ENCODE measurements around the gene DSN1. TPM values are rescaled to one million over a fixed set of nuclear protein-coding genes. Genes with fewer than 3 reads are reported as not detected.
"Not testable (repeated sequence)": the region's sequence is repeated elsewhere in the genome, so short reads cannot be mapped to it uniquely, and the experiment has no call there.

The DSN1 gene
- total RNA-seq, 2 experiments from 2014 or later, result 33.5 to 35.3 TPM

DNA sequence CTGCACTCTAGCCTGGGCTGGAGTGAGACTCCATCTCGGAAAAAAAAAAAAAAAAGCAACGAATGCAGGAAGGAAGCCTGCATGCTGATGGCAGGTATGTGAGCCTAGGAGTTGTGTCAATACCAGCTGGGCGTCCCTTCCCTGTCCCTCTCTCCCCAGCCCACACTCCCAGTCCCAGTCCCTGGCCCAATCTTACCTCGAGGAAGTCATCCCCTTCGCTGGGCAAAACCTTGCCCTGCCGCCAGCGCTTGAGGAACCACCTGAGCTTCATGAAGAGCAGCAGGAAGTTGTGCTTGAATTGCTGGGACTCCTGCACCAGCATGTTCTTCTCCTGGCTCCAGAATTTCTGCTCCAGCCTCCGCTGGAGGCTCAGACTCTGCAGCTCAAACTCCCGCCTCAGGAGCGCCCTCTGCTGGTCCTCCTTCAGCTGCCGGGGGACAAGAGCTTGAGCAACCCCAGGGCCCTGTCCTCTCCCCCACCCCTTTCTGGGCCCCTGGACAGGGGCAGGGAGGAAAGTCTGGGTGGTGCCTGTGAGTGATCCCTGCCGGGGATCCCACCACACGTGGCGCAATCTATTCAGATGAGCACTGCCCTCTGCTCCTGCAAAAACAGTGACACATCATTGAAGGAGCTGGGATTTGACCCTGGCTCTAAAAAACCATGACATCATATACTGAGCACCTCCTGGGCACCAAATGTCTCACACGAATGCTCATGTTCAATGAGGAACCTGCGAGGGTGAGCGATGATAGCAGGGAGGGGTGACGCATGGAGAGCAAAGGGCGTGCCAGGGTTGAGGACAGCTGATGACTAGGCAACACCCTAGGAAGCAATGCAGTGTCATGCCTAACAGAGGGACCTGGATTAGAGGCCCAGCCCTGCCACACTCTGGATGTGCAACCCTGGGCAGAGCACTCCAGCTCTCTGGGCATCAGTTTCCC lies 35.0 kb upstream of the DSN1 start:
- ChIA-PET POLR2A (interaction anchor here (0.7 kb wide), 1 partner anchor 52 kb away, joined by 3 read pairs; no protein-coding TSS in a partner anchor), CTCF (interaction anchor here (0.5 to 2.7 kb wide), 23 partner anchors 10 to 855 kb away, joined by 3 to 17 read pairs (median 4); partner anchors contain the start of genes DSN1 and SCAND1)
- peaks cover 3% of the 10 kb centered on the region for H3K36me3 Mint-ChIP-seq (ENCODE audit: low read depth)
- no peaks in the 10 kb centered on the region for H3K27me3 Mint-ChIP-seq
- H3K4me1 Mint-ChIP-seq, result peaks cover 4% of the 10 kb centered on the region
- DNase-seq, result peak; percentile 80
- H3K27ac Mint-ChIP-seq, result no peak overlapping the region
- H3K4me3 Mint-ChIP-seq, result no peak overlapping the region
- H3K9me3 Mint-ChIP-seq, result no peaks in the 10 kb centered on the region

DNA sequence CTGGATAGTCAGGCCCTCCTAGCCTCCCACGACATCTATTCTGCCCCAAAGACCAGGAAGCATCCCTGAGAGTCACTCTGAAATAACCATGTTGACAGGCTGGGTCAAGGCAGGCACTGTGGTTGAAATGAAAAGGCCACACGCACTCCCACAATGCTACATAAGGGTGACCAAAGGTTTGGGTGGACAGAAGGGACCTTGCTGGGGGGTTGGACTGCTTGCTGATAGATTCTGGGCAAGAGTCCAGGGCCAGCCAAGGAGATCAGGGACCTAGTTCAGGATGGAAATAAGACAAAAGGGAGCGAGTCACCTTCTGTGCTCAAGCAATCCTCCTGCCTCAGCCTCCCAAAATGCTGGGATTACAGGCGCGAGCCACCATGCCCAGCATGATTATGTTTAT lies 32.5 kb upstream of the DSN1 start:
- no peaks in the 10 kb centered on the region for H3K27me3 Mint-ChIP-seq
- POLR2A ChIA-PET, result no interaction called here

DNA sequence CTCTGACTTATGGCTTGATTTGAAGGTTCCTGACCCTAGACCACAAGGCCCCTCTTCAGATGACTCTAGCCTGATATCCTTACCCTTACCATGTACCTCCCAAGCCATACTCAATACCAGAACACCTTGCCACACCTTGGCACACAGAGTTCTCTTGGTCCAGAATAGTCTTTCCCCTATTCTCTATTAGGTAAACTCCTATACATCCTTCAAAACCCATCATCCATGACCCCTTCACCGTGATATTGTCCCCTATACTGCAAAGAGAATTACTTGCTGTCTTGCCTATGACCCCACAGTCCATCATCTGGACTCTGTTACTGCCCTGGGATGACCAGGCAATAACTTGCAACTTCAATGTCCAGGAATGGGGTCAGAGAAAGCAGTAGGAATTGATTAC lies 31.8 kb upstream of the DSN1 start:
- H3K4me1 Mint-ChIP-seq, result peaks cover 4% of the 10 kb centered on the region
- no peaks in the 10 kb centered on the region for H3K9me3 Mint-ChIP-seq
- H3K36me3 Mint-ChIP-seq (ENCODE audit: low read depth), result peaks cover 3% of the 10 kb centered on the region
- no peaks in the 10 kb centered on the region for H3K27me3 Mint-ChIP-seq
- no peak overlapping the region for H3K4me3 Mint-ChIP-seq
- ChIA-PET POLR2A (no interaction called here), CTCF (no interaction called here)
- DNase-seq, result no peak
- H3K27ac Mint-ChIP-seq, result no peak overlapping the region

More for the DNA sequence above, 32.5 kb upstream of the DSN1 start:
- H3K9me3 Mint-ChIP-seq, result no peaks in the 10 kb centered on the region
- CTCF ChIA-PET, result no interaction called here
- H3K27ac Mint-ChIP-seq, result no peak overlapping the region
- DNase-seq, result no peak
- peaks cover 3% of the 10 kb centered on the region for H3K36me3 Mint-ChIP-seq (ENCODE audit: low read depth)
- H3K4me3 Mint-ChIP-seq, result no peak overlapping the region
- peaks cover 4% of the 10 kb centered on the region for H3K4me1 Mint-ChIP-seq

DNA sequence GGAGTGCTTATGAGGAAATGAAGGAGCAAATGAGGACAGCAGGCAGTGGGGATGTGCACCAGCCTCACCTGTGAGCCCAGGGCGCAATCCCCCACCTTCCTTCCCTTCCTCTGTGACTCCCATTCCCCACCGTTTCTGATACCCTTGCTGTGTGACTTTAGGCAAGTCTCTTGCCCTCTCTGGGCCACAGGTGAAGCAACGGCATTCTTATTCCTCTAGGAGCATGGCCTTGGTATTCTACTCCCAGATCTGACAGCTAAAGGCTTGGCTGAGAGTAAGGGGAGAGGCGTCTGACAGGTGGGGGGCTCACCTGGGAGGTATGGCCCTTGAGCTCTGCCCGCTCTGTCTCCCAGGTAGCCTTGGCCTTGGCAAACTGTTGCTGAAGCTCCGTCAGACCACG lies 30.9 kb upstream of the DSN1 start:
- Mint-ChIP-seq H3K27ac (no peak overlapping the region), H3K36me3 (ENCODE audit: low read depth) (peaks cover 3% of the 10 kb centered on the region), H3K9me3 (no peaks in the 10 kb centered on the region), H3K4me1 (peaks cover 4% of the 10 kb centered on the region), H3K27me3 (no peaks in the 10 kb centered on the region), H3K4me3 (no peak overlapping the region)
- DNase-seq, result no peak
- POLR2A ChIA-PET, result no interaction called here
- CTCF ChIA-PET, result interaction anchor here (0.5 to 0.6 kb wide), 2 partner anchors 10 to 14 kb away, joined by 3 to 4 read pairs; no protein-coding TSS in a partner anchor

DNA sequence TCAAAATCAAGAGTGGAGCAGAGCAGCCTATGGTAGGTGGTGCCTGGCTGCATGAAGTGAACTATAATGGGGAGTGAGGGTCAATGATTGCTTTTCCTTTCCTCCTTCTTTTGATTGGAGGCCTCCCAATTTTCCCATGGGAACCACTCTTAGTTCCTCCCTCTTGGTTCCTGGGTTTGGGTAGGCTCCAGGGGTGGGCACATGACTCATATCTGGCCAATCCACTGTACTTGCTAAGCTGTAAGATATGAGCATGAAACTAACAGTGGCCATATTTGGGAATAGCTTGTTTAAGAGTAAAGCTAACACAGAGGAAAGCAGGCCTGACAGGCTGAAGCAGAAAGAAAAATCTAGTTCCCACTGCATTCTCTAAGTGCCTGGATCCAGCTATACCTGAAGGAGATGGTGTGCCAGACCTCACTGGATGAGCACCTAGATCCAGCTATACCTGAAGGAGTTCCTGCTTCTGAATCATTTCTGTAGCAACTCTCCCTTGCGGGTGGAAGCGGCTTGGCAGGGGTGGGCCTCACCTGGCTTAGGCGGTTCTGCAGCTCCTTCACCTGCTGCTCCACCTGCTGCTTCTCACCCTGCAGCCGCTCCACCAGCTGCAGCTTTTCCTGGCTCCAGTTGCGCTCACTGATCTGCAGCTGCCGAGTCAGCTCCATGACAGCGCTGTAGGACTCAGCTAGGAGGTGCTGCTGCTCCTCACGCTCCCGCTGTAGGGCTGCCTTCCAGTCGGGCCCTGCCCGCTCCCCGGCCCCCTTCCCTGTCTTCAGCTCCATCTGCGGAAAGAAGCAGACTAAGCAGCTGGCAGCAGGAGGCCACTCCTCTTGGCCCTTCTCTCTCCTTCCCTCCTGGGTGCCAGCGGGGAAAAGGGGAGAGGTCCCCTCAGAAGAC lies 29.0 kb upstream of the DSN1 start:
- Mint-ChIP-seq H3K4me3 (no peak overlapping the region), H3K4me1 (no peaks in the 10 kb centered on the region), H3K9me3 (no peaks in the 10 kb centered on the region), H3K27me3 (no peaks in the 10 kb centered on the region), H3K36me3 (ENCODE audit: low read depth) (no peaks in the 10 kb centered on the region), H3K27ac (no peak overlapping the region)
- no peak for DNase-seq
- ChIA-PET CTCF (interaction anchor here (0.9 to 1.7 kb wide), 2 partner anchors 10 to 29 kb away, joined by 3 to 7 read pairs; partner anchors contain the start of gene DSN1), POLR2A (no interaction called here)

DNA sequence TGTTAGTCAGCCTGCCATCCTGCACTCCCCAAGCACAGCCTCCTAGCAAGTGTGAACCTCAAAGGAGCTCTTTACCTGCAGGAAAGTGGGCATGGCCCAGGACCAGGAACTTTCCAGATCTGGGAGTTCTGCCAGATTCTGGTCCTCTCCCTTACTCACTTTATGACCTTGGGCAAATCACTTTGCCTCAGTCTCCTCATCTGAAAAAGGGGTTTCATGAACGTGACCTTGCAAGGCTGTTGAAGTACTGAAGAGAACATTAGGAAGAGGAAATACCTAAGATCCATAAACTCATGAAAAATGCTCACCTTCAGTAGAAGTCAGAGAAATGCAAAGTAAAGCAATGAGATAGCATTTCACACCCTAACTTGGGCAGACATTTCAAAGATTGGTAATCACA lies 26.8 kb upstream of the DSN1 start:
- no peak overlapping the region for H3K27ac Mint-ChIP-seq
- H3K4me3 Mint-ChIP-seq, result no peak overlapping the region
- no peaks in the 10 kb centered on the region for H3K9me3 Mint-ChIP-seq
- DNase-seq, result no peak
- H3K27me3 Mint-ChIP-seq, result no peaks in the 10 kb centered on the region
- ChIA-PET CTCF (interaction anchor here (1.4 kb wide), 1 partner anchor 28 kb away, joined by 4 read pairs; no protein-coding TSS in a partner anchor), POLR2A (no interaction called here)
- no peaks in the 10 kb centered on the region for H3K4me1 Mint-ChIP-seq
- no peaks in the 10 kb centered on the region for H3K36me3 Mint-ChIP-seq (ENCODE audit: low read depth)

DNA sequence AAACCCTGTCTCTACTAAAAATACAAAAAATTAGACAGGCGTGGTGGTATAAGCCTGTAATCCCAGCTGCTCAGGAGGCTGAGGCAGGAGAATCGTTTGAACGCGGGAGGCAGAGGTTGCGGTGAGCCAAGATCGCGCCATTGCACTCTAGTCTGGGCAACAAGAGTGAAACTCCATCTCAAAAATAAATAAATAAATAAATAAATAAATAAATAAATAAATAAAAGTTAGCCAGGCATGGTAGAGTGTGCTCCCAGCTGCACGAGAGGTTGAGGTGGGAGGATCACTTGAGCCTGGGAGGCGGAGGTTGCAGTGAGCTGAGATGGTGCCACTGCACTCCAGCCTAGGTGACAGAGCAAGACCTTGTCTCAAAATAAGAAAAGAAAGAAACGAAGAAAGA lies 25.8 kb upstream of the DSN1 start:
- H3K9me3 Mint-ChIP-seq; POLR2A ChIA-PET; H3K4me3 Mint-ChIP-seq; H3K36me3 Mint-ChIP-seq (ENCODE audit: low read depth); H3K27ac Mint-ChIP-seq; H3K4me1 Mint-ChIP-seq; H3K27me3 Mint-ChIP-seq; CTCF ChIA-PET; DNase-seq: not testable (repeated sequence)

DNA sequence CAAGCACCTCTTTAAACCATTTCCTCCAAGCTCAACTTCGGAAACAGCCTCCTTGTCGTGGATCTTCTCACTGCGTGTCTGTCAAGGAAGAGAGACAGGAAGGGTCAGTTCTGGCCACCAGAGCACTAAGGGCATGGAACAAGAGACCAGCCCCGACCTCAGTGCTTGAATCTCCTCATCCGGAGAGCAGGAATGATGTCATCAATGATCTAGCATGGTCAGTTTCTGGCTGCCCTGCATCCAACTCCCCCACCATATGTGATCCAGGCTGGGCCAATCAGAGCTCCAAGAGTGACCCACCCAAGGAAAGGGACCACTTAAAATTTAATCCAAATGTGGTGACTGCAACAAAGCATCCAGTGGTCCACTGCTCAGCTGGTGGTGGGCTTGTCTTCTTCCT lies 23.3 kb upstream of the DSN1 start:
- Mint-ChIP-seq H3K36me3 (ENCODE audit: low read depth) (no peaks in the 10 kb centered on the region), H3K9me3 (no peaks in the 10 kb centered on the region), H3K27ac (no peak overlapping the region), H3K4me1 (no peaks in the 10 kb centered on the region), H3K4me3 (no peak overlapping the region), H3K27me3 (no peaks in the 10 kb centered on the region)
- no peak for DNase-seq
- CTCF ChIA-PET, result interaction anchor here (0.5 to 2.0 kb wide), 3 partner anchors 11 to 167 kb away, joined by 3 to 14 read pairs (median 3); no protein-coding TSS in a partner anchor
- POLR2A ChIA-PET, result no interaction called here

DNA sequence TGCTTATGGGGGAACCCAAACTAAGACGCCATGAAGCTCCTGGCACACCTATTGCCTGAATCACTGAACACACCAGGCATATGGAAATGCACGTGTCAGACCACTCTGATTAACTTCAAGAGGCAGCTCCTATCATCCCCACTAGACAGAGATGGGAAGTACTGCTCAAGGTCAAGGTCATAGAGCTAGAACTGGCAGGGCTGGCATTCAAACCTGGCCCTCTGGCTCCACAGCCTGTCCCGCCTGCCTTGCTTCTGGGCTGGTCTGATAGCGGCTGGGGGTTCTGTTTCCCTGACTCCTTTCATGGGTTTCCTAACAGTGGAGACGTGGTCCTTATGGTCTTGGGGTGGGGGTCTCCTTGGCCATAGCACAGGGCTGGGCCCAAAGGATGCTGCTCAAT lies 22.6 kb upstream of the DSN1 start:
- CTCF ChIA-PET, result no interaction called here
- POLR2A ChIA-PET, result no interaction called here
- Mint-ChIP-seq H3K4me3 (no peak overlapping the region), H3K27me3 (no peaks in the 10 kb centered on the region), H3K36me3 (ENCODE audit: low read depth) (no peaks in the 10 kb centered on the region), H3K9me3 (no peaks in the 10 kb centered on the region), H3K27ac (no peak overlapping the region), H3K4me1 (no peaks in the 10 kb centered on the region)
- no peak for DNase-seq

DNA sequence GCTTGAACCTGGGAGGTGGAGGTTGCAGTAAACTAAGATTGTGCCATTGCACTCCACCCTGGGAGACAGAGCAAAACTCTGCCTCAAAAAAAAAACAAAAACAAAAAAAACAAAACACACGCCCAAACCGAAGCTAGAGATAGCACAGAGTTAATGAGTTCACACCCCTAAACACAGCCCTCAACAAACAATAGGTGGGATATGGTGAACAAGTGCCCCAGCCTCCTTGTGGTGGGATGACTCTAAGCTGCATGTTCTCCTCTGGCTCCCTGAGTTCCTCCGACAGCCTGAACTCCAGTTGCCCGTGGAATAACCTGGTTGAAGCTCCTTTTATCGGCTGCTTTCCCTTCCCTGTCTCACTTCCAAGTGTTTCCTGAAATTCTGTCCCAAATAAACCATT lies 22.1 kb upstream of the DSN1 start:
- Mint-ChIP-seq H3K27me3 (no peaks in the 10 kb centered on the region), H3K4me1 (no peaks in the 10 kb centered on the region), H3K9me3 (no peaks in the 10 kb centered on the region), H3K36me3 (ENCODE audit: low read depth) (no peaks in the 10 kb centered on the region), H3K27ac (no peak overlapping the region), H3K4me3 (no peak overlapping the region)
- ChIA-PET CTCF (interaction anchor here (0.5 kb wide), 1 partner anchor 917 kb away, joined by 3 read pairs; no protein-coding TSS in a partner anchor), POLR2A (no interaction called here)
- DNase-seq, result no peak

DNA sequence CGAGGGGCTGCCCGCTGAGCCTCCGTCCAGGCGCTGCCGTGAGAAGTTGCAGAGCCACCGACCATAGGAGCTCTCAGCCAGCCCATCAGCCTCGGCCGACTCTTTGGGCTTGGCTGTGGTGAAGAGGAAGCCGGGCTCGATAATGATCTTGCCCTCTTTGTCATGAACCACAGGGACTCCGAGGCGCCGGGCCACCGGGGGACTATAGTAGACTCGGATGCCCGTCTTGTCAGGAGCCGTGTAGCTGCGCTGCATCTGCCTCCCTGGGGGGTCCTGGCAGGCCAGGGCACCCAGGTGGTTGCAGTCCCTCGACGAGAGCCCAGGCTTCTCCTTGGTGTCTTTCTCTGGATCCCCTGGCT lies 20.5 kb upstream of the DSN1 start:
- H3K4me3 Mint-ChIP-seq, result no peak overlapping the region
- no peaks in the 10 kb centered on the region for H3K9me3 Mint-ChIP-seq
- ChIA-PET CTCF (interaction anchor here (0.6 to 3.8 kb wide), 4 partner anchors 11 to 1347 kb away, joined by 3 to 10 read pairs (median 5); no protein-coding TSS in a partner anchor), POLR2A (no interaction called here)
- no peaks in the 10 kb centered on the region for H3K27me3 Mint-ChIP-seq
- H3K36me3 Mint-ChIP-seq (ENCODE audit: low read depth), result no peaks in the 10 kb centered on the region
- H3K4me1 Mint-ChIP-seq, result no peaks in the 10 kb centered on the region
- no peak overlapping the region for H3K27ac Mint-ChIP-seq
- no peak for DNase-seq

DNA sequence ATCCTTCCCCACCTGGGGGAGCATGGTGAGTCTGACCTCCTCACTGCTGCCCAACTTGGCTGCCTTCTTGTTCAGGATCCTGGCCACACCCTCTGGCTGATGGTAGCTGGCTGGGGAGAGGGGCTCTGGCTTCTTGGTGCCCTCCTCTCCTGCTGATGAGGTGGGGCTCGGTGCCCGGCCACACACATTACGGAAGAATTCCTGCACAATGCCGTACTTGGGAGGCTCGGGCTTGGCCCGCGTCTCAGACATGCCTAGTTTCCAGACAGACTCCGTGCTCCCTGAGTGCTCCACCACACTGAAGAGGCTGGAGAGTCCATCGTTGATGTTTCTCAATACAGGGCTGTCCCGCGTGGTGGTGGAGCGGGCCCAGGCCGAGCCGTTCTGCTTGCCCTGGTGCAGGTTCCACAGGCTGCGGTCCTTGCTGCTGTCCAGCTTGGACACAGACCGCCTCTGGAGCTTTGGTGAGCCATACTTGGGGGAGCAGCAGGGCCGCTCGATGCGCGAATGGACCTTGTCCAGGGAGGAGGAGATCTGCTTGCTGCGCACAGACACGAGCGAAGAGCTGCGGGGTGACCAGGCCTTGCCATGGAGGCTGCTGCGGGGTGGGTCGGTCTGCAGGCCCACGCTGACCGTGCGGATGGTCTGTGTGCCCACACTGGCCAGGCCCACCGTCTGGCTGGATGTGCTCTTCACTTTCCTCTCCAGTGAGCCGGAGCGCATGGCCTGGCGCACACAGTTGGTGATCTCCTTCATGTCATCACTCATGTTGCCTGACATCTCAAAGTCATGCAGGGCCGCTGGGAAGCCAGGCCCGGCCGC lies 19.9 kb upstream of the DSN1 start:
- CTCF ChIA-PET, result interaction anchor here (1.3 to 3.8 kb wide), 3 partner anchors 9 to 15 kb away, joined by 3 to 10 read pairs (median 4); no protein-coding TSS in a partner anchor
- DNase-seq, result no peak
- POLR2A ChIA-PET, result no interaction called here
- Mint-ChIP-seq H3K27ac (no peak overlapping the region), H3K4me1 (no peaks in the 10 kb centered on the region), H3K36me3 (ENCODE audit: low read depth) (no peaks in the 10 kb centered on the region), H3K9me3 (no peaks in the 10 kb centered on the region), H3K27me3 (no peaks in the 10 kb centered on the region), H3K4me3 (no peak overlapping the region)

Measured in activated CD4-positive, alpha-beta T cell treated with anti-CD3 and anti-CD28 coated beads, Interleukin-2, amount 10 ng/mL, durations not matched to agents 7 days and 5 days (primary cell).